Transverse colon (tissue), 4 donors: ENCODE measurements around the gene GPC5. TPM values are rescaled to one million over a fixed set of nuclear protein-coding genes. Genes with fewer than 3 reads are reported as not detected.

ENCODE experiments used
- DNase-seq: peaks from one replicate; pipeline ENCODE4 v3.0.0-alpha.2; 2019
- H3K27ac ChIP-seq, 4 donors: fragments of 200-600 bp; sonication (generic); 2 replicates each; pipeline ENCODE4 v1.5.1; 2016 to 2018; ENCODE audit warnings: inconsistent platforms in 4 of 4
- H3K27me3 ChIP-seq: fragments of 200-600 bp; sonication (generic); 2 replicates; pipeline ENCODE4 v1.5.1; 2017; ENCODE audit warnings: inconsistent platforms
- H3K36me3 ChIP-seq, 4 donors: fragments of 200-600 bp; sonication (generic); 2 replicates each; pipeline ENCODE4 v1.5.1; 2017 to 2019; ENCODE audit warnings: inconsistent platforms in 4 of 4
- H3K4me1 ChIP-seq, 4 donors: fragments of 200-600 bp; sonication (generic); 2 replicates each; pipeline ENCODE4 v1.5.1; 2017 to 2020; ENCODE audit warnings: inconsistent platforms in 4 of 4
- H3K4me3 ChIP-seq, 4 donors: fragments of 200-600 bp; sonication (generic); 1 replicate in 1 of 4; 2 replicates in 3 of 4; pipeline versions ENCODE4 v1.5.1 to v1.6.1; 2017 to 2019; ENCODE audit warnings: inconsistent platforms in 4 of 4
- H3K9me3 ChIP-seq, 2 donors: fragments of 200-600 bp; sonication (generic); 2 replicates each; pipeline ENCODE4 v1.5.1; 2017 to 2019; ENCODE audit warnings: inconsistent platforms in 2 of 2
- CTCF ChIP-seq, 5 experiments: fragments of 200-600 bp in 3 of 5; fragments of 450-650 bp in 2 of 5; sonication (generic) in 3 of 5; IDR thresholded peaks; 1 replicate in 2 of 5; 2 replicates in 3 of 5; pipeline ENCODE4 v1.5.1; 2016 to 2017; ENCODE audit warnings: antibody characterized with exemption in 5 of 5, inconsistent platforms in 3 of 5, mild to moderate bottlenecking in 2 of 5, moderate library complexity in 1 of 5
- EP300 ChIP-seq: sonication (generic); formaldehyde crosslinking; IDR thresholded peaks from one replicate; pipeline ENCODE4 v1.6.1; 2017; ENCODE audit warnings: antibody characterized with exemption, low read depth
- POLR2A ChIP-seq: fragments of 450-650 bp; IDR thresholded peaks from one replicate; pipeline ENCODE4 v1.6.1; 2016; ENCODE audit warnings: antibody characterized with exemption, mild to moderate bottlenecking, moderate library complexity
- POLR2AphosphoS5 ChIP-seq, 3 donors: sonication (generic); formaldehyde crosslinking; IDR thresholded peaks; one replicate each; pipeline ENCODE4 v1.6.1; 2016; ENCODE audit warnings: antibody characterized with exemption in 3 of 3
- WGBS, 2 donors: methylation state at CpG; one replicate each; pipeline ENCODE4 v1.1.5; 2018; ENCODE audit warnings: low coverage in 1 of 2; 5-methylcytosine and 5-hydroxymethylcytosine counted together
- in situ Hi-C, 4 donors: fragments of 200-750 bp; cut with MboI; loops; one replicate each; pipeline versions ENCODE4 v1.15.0 to v1.15.1; 2017; ENCODE audit warnings: low sequenced_read_pairs in 3 of 4, low pct_ligation_motif_present in 1 of 4, low pct_unique_long_range_greater_than_20kb in 1 of 4
- intact Hi-C: fragments of 100-400 bp; cut with DNase I; formaldehyde crosslinking; loops from one replicate; pipeline ENCODE4 v1.15.1; 2023; ENCODE audit warnings: low total_unique reads
- total RNA-seq, 4 donors: library from RNA; depleted of rRNA; stranded (reverse); fragments of >200 nt; gene quantifications; one replicate each; pipeline ENCODE4 v1.1.0, GENCODE V29; 2016

GPC5 gene
- total RNA-seq, 4 donors from 2014 or later = 0.48 to 1.4 TPM; not detected in 2

GRCh38 chr13:91817250-91817649 lies 418.8 kb downstream of the GPC5 start:
- intact Hi-C loops (no loop called here), in situ Hi-C loops (no loop called here)
- Histone ChIP-seq H3K27me3 (no peaks in the 10 kb centered on the region), H3K4me3 (no peak overlapping the region), H3K9me3 (no peaks in the 10 kb centered on the region), H3K27ac (no peak overlapping the region), H3K36me3 (no peaks in the 10 kb centered on the region), H3K4me1 (peaks cover 0 to 8% (median 3%) of the 10 kb centered on the region in 4 donors)
- 40 to 45% methylated on average over 5 of the region's 5 CpGs for WGBS, 2 donors
- DNase-seq = no peak
- no peak for TF ChIP-seq POLR2AphosphoS5 (IDR thresholded peaks at IDR 0.05)
- no peak for TF ChIP-seq EP300
- TF ChIP-seq POLR2A = no peak
- no peak for TF ChIP-seq CTCF (IDR thresholded peaks at IDR 0.05)

- H3K4me3 ChIP-seq = no peak overlapping the region
- in situ Hi-C loops (no loop called here), intact Hi-C loops (no loop called here)
- DNase-seq = no peak
- H3K27me3 ChIP-seq = no peaks in the 10 kb centered on the region
- no peak overlapping the region for H3K27ac ChIP-seq
- H3K9me3 ChIP-seq = peaks cover 0 to 5% of the 10 kb centered on the region in 2 donors
- no peak for TF ChIP-seq POLR2A
- no peak for TF ChIP-seq CTCF (IDR thresholded peaks at IDR 0.05)
- TF ChIP-seq EP300 = no peak
- no peak for TF ChIP-seq POLR2AphosphoS5 (IDR thresholded peaks at IDR 0.05)
- no peaks in the 10 kb centered on the region for H3K36me3 ChIP-seq
- no peaks in the 10 kb centered on the region for H3K4me1 ChIP-seq
Measured at GRCh38 chr13:91824416-91824815, 426.0 kb downstream of the GPC5 start.

GRCh38 chr13:91825516-91825915 lies 427.1 kb downstream of the GPC5 start:
- in situ Hi-C loops (no loop called here), intact Hi-C loops (no loop called here)
- WGBS, 2 donors = 80% methylated on average over 2 of the region's 2 CpGs
- TF ChIP-seq POLR2A (no peak), CTCF (IDR thresholded peaks at IDR 0.05) (no peak), EP300 (no peak), POLR2AphosphoS5 (IDR thresholded peaks at IDR 0.05) (no peak)
- H3K4me3 ChIP-seq = no peak overlapping the region
- no peak overlapping the region for H3K27ac ChIP-seq
- H3K9me3 ChIP-seq = peaks cover 0 to 5% of the 10 kb centered on the region in 2 donors
- no peaks in the 10 kb centered on the region for H3K4me1 ChIP-seq
- no peaks in the 10 kb centered on the region for H3K36me3 ChIP-seq
- DNase-seq = no peak
- H3K27me3 ChIP-seq = no peaks in the 10 kb centered on the region

- H3K4me1 ChIP-seq = no peaks in the 10 kb centered on the region
- in situ Hi-C loops = no loop called here
- no peak overlapping the region for H3K27ac ChIP-seq
- H3K27me3 ChIP-seq = no peaks in the 10 kb centered on the region
- no peaks in the 10 kb centered on the region for H3K36me3 ChIP-seq
- no peaks in the 10 kb centered on the region for H3K9me3 ChIP-seq
- no peak overlapping the region for H3K4me3 ChIP-seq
- intact Hi-C loops = no loop called here
- no peak for TF ChIP-seq EP300
- TF ChIP-seq CTCF (IDR thresholded peaks at IDR 0.05) = no peak
- no peak for TF ChIP-seq POLR2A
- TF ChIP-seq POLR2AphosphoS5 (IDR thresholded peaks at IDR 0.05) = no peak
- DNase-seq = no peak
Measured at GRCh38 chr13:91836553-91836952, 438.1 kb downstream of the GPC5 start.
